ENCODE data around the gene LAPTM5. TPM values are rescaled to one million over a fixed set of nuclear protein-coding genes. Genes with fewer than 3 reads are reported as not detected.
"Not testable (repeated sequence)": the region's sequence is repeated elsewhere in the genome, so short reads cannot be mapped to it uniquely, and the experiment has no call there.

LAPTM5 gene
- polyA plus RNA-seq, 1 donor: 26.3 TPM

- no peak for DNase-seq
These were observed 63.8 kb downstream of the LAPTM5 start for GRCh38 chr1:30693822-30694221.

GRCh38 chr1:30693366-30693765 lies 64.2 kb downstream of the LAPTM5 start:
- DNase-seq: no peak

GRCh38 chr1:30692948-30693301 lies 64.6 kb downstream of the LAPTM5 start:
- DNase-seq: no peak

- no peak for DNase-seq
These were observed 65.2 kb downstream of the LAPTM5 start for GRCh38 chr1:30692201-30692947.

GRCh38 chr1:30691480-30691879 lies 66.1 kb downstream of the LAPTM5 start:
- DNase-seq: no peak

- no peak for DNase-seq
These were observed 67.5 kb downstream of the LAPTM5 start for GRCh38 chr1:30689901-30690645.

GRCh38 chr1:30688920-30689794 lies 68.4 kb downstream of the LAPTM5 start:
- DNase-seq: no peak

- not testable (repeated sequence) for DNase-seq
These were observed 69.1 kb downstream of the LAPTM5 start for GRCh38 chr1:30688516-30688915.

- DNase-seq: no peak
These were observed 69.7 kb downstream of the LAPTM5 start for GRCh38 chr1:30687886-30688285.

- no peak for DNase-seq
These were observed 71.2 kb downstream of the LAPTM5 start for GRCh38 chr1:30686236-30686935.

GRCh38 chr1:30685796-30686165 lies 71.8 kb downstream of the LAPTM5 start:
- DNase-seq: no peak

GRCh38 chr1:30684881-30685795 lies 72.4 kb downstream of the LAPTM5 start:
- DNase-seq: no peak

- DNase-seq: no peak
These were observed 73.3 kb downstream of the LAPTM5 start for GRCh38 chr1:30684259-30684658.

- no peak for DNase-seq
These were observed 73.9 kb downstream of the LAPTM5 start for GRCh38 chr1:30683699-30684098.

Other genes starting within 250 kb of the LAPTM5 start
- 1.1 TPM for gene MATN1, start 34.2 kb downstream of the LAPTM5 start, polyA plus RNA-seq (ENCODE audit: insufficient read length)
- gene SDC3, start 151.0 kb upstream of the LAPTM5 start, polyA plus RNA-seq (ENCODE audit: insufficient read length): 36.0 TPM